ENCODE measurements around the gene HNRNPA3. TPM values are rescaled to one million over a fixed set of nuclear protein-coding genes. Genes with fewer than 3 reads are reported as not detected.

Gene HNRNPA3
- total and polyA plus RNA-seq, 2 experiments from 2014 or later = 151 to 290 TPM

DNA sequence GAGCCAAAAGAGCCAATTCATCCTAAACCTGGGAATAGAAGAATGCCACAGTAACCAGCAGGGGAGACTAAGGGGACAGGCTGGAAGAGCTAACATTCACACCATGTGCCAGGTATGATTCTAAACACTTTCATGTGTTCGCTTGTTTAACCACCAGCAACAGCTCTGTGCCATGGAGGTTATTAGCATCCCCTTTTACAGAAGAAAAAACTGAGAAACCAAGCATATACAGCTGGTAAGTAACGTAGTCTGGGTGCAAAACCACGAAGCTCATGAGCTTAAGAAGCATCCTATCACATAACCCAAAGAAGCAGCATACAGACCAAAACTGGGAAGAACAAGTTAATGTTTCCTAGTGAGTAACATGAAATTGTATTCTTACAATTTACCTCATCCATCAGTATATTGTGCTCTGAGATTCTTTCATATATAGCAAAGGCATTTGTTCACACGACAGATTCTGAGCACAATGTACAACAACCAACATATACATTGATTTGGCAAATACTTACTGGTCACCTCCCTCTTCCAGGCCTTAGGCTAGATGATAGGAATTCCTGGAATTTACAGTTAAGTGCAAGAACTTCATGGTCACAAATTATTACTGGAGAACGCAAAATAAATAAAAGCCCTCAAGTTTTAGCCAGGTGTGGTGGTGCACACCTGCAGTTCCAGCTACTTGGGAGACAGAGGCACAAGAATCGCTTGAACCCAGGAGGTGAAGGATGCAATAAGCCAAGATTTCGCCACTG lies 36.5 kb upstream of the HNRNPA3 start:
- DNase-seq (ENCODE audit: low spot score) (no peak), ATAC-seq (no peak)
- no peak overlapping the region for H3K4me3 ChIP-seq
- no peak overlapping the region for H3K4me3 Mint-ChIP-seq
- H4K20me1 ChIP-seq (replicated peaks; ENCODE audit: insufficient read depth) = no peaks in the 10 kb centered on the region
- no peak overlapping the region for H2AFZ ChIP-seq
- no peak overlapping the region for H3K27ac Mint-ChIP-seq
- peaks cover 3% of the 10 kb centered on the region for H3K27me3 Mint-ChIP-seq (ENCODE audit: insufficient read depth, low read depth, poor library complexity)
- no peaks in the 10 kb centered on the region for H3F3A ChIP-seq (replicated peaks; ENCODE audit: low read depth)
- no peak overlapping the region for H3K4me2 ChIP-seq
- peaks cover 15% of the 10 kb centered on the region for H3K4me1 Mint-ChIP-seq
- H3K36me3 Mint-ChIP-seq (ENCODE audit: low read depth) = no peaks in the 10 kb centered on the region
- TF ChIP-seq, protein P1, sequence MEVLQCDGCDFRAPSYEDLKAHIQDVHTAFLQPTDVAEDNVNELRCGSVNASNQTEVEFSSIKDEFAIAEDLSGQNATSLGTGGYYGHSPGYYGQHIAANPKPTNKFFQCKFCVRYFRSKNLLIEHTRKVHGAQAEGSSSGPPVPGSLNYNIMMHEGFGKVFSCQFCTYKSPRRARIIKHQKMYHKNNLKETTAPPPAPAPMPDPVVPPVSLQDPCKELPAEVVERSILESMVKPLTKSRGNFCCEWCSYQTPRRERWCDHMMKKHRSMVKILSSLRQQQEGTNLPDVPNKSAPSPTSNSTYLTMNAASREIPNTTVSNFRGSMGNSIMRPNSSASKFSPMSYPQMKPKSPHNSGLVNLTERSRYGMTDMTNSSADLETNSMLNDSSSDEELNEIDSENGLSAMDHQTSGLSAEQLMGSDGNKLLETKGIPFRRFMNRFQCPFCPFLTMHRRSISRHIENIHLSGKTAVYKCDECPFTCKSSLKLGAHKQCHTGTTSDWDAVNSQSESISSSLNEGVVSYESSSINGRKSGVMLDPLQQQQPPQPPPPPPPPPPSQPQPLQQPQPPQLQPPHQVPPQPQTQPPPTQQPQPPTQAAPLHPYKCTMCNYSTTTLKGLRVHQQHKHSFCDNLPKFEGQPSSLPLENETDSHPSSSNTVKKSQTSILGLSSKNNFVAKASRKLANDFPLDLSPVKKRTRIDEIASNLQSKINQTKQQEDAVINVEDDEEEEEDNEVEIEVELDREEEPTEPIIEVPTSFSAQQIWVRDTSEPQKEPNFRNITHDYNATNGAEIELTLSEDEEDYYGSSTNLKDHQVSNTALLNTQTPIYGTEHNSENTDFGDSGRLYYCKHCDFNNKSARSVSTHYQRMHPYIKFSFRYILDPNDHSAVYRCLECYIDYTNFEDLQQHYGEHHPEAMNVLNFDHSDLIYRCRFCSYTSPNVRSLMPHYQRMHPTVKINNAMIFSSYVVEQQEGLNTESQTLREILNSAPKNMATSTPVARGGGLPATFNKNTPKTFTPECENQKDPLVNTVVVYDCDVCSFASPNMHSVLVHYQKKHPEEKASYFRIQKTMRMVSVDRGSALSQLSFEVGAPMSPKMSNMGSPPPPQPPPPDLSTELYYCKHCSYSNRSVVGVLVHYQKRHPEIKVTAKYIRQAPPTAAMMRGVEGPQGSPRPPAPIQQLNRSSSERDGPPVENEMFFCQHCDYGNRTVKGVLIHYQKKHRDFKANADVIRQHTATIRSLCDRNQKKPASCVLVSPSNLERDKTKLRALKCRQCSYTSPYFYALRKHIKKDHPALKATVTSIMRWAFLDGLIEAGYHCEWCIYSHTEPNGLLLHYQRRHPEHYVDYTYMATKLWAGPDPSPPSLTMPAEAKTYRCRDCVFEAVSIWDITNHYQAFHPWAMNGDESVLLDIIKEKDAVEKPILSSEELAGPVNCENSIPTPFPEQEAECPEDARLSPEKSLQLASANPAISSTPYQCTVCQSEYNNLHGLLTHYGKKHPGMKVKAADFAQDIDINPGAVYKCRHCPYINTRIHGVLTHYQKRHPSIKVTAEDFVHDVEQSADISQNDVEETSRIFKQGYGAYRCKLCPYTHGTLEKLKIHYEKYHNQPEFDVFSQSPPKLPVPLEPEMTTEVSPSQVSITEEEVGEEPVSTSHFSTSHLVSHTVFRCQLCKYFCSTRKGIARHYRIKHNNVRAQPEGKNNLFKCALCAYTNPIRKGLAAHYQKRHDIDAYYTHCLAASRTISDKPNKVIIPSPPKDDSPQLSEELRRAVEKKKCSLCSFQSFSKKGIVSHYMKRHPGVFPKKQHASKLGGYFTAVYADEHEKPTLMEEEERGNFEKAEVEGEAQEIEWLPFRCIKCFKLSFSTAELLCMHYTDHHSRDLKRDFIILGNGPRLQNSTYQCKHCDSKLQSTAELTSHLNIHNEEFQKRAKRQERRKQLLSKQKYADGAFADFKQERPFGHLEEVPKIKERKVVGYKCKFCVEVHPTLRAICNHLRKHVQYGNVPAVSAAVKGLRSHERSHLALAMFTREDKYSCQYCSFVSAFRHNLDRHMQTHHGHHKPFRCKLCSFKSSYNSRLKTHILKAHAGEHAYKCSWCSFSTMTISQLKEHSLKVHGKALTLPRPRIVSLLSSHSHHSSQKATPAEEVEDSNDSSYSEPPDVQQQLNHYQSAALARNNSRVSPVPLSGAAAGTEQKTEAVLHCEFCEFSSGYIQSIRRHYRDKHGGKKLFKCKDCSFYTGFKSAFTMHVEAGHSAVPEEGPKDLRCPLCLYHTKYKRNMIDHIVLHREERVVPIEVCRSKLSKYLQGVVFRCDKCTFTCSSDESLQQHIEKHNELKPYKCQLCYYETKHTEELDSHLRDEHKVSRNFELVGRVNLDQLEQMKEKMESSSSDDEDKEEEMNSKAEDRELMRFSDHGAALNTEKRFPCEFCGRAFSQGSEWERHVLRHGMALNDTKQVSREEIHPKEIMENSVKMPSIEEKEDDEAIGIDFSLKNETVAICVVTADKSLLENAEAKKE (CRISPR knock-in tag; IDR thresholded peaks at IDR 0.05) = no peak
- TF ChIP-seq, protein P2, sequence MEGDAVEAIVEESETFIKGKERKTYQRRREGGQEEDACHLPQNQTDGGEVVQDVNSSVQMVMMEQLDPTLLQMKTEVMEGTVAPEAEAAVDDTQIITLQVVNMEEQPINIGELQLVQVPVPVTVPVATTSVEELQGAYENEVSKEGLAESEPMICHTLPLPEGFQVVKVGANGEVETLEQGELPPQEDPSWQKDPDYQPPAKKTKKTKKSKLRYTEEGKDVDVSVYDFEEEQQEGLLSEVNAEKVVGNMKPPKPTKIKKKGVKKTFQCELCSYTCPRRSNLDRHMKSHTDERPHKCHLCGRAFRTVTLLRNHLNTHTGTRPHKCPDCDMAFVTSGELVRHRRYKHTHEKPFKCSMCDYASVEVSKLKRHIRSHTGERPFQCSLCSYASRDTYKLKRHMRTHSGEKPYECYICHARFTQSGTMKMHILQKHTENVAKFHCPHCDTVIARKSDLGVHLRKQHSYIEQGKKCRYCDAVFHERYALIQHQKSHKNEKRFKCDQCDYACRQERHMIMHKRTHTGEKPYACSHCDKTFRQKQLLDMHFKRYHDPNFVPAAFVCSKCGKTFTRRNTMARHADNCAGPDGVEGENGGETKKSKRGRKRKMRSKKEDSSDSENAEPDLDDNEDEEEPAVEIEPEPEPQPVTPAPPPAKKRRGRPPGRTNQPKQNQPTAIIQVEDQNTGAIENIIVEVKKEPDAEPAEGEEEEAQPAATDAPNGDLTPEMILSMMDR (conservative IDR thresholded peaks at IDR 0.05; ENCODE audit: low read depth in 2 of 2) = no peak
- TF ChIP-seq ZNF114 (CRISPR knock-in tag; IDR thresholded peaks at IDR 0.05) (no peak), EZH2phosphoT487 (IDR thresholded peaks at IDR 0.05; ENCODE audit: unreplicated experiment) (no peak), JUNB (IDR thresholded peaks at IDR 0.05; ENCODE audit: unreplicated experiment) (no peak), STAT1 (IDR thresholded peaks at IDR 0.05; ENCODE audit: unreplicated experiment) (no peak), ZNF331 (CRISPR knock-in tag; IDR thresholded peaks at IDR 0.05; ENCODE audit: low read depth) (no peak), NANOG (IDR thresholded peaks at IDR 0.05; ENCODE audit: borderline replicate concordance) (no peak), POLR2AphosphoS5 (IDR thresholded peaks at IDR 0.05; ENCODE audit: low read depth) (no peak), EZH2 (IDR thresholded peaks at IDR 0.05; ENCODE audit: low read depth, unreplicated experiment) (no peak), CREB1 (CRISPR knock-in tag; IDR thresholded peaks at IDR 0.05; ENCODE audit: low read depth) (no peak)
- TF ChIP-seq, protein P3, sequence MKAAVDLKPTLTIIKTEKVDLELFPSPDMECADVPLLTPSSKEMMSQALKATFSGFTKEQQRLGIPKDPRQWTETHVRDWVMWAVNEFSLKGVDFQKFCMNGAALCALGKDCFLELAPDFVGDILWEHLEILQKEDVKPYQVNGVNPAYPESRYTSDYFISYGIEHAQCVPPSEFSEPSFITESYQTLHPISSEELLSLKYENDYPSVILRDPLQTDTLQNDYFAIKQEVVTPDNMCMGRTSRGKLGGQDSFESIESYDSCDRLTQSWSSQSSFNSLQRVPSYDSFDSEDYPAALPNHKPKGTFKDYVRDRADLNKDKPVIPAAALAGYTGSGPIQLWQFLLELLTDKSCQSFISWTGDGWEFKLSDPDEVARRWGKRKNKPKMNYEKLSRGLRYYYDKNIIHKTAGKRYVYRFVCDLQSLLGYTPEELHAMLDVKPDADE (IDR thresholded peaks at IDR 0.05) = no peak
- TF ChIP-seq, protein P4, sequence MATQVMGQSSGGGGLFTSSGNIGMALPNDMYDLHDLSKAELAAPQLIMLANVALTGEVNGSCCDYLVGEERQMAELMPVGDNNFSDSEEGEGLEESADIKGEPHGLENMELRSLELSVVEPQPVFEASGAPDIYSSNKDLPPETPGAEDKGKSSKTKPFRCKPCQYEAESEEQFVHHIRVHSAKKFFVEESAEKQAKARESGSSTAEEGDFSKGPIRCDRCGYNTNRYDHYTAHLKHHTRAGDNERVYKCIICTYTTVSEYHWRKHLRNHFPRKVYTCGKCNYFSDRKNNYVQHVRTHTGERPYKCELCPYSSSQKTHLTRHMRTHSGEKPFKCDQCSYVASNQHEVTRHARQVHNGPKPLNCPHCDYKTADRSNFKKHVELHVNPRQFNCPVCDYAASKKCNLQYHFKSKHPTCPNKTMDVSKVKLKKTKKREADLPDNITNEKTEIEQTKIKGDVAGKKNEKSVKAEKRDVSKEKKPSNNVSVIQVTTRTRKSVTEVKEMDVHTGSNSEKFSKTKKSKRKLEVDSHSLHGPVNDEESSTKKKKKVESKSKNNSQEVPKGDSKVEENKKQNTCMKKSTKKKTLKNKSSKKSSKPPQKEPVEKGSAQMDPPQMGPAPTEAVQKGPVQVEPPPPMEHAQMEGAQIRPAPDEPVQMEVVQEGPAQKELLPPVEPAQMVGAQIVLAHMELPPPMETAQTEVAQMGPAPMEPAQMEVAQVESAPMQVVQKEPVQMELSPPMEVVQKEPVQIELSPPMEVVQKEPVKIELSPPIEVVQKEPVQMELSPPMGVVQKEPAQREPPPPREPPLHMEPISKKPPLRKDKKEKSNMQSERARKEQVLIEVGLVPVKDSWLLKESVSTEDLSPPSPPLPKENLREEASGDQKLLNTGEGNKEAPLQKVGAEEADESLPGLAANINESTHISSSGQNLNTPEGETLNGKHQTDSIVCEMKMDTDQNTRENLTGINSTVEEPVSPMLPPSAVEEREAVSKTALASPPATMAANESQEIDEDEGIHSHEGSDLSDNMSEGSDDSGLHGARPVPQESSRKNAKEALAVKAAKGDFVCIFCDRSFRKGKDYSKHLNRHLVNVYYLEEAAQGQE (IDR thresholded peaks at IDR 0.05; ENCODE audit: unreplicated experiment) = no peak
- H3K79me2 ChIP-seq (replicated peaks; ENCODE audit: insufficient read depth) = no peaks in the 10 kb centered on the region
- no peaks in the 10 kb centered on the region for H3K36me3 ChIP-seq (ENCODE audit: insufficient read depth)
- peaks cover 9% of the 10 kb centered on the region for H3K4me1 ChIP-seq (ENCODE audit: insufficient read depth)
- no peaks in the 10 kb centered on the region for H3K9me2 ChIP-seq (ENCODE audit: insufficient read depth)
- no peaks in the 10 kb centered on the region for H3K27me3 ChIP-seq (ENCODE audit: insufficient read depth)
- no peak overlapping the region for H3K27ac ChIP-seq (ENCODE audit: low read depth)
- no peaks in the 10 kb centered on the region for H3K9me3 Mint-ChIP-seq
